DOHH2 (cell line): ENCODE measurements around the gene RTRAF.

Source experiments
- H3F3A ChIP-seq: fragments of 200-600 bp; sonication (generic), shearing (Covaris generic); 2 replicates; pipeline ENCODE4 v1.6.0; 2016; ENCODE audit warnings: antibody characterized with exemption, mild to moderate bottlenecking; ENCODE audit not compliant: control insufficient read depth, insufficient read depth
- H3K27ac ChIP-seq: fragments of 200-600 bp; sonication (generic); 2 replicates; pipeline ENCODE4 v1.5.1; 2014; ENCODE audit warnings: low read depth, mild to moderate bottlenecking, low read length, moderate library complexity
- H3K27me3 ChIP-seq: fragments of 200-600 bp; sonication (generic); 2 replicates; pipeline ENCODE4 v1.6.1; 2014; ENCODE audit warnings: mild to moderate bottlenecking, low read length, mixed read lengths; ENCODE audit not compliant: control insufficient read depth
- H3K36me3 ChIP-seq: fragments of 200-600 bp; sonication (generic); 2 replicates; pipeline ENCODE4 v1.6.1; 2014; ENCODE audit warnings: mild to moderate bottlenecking, low read length, moderate library complexity, mixed read lengths; ENCODE audit not compliant: control insufficient read depth
- H3K4me1 ChIP-seq: fragments of 200-600 bp; sonication (generic); 2 replicates; pipeline ENCODE4 v1.6.1; 2014; ENCODE audit warnings: mild to moderate bottlenecking, low read length, mixed read lengths; ENCODE audit not compliant: control insufficient read depth
- H3K4me2 ChIP-seq: fragments of 200-600 bp; sonication (generic); 2 replicates; pipeline ENCODE4 v1.6.0; 2014; ENCODE audit warnings: mild to moderate bottlenecking, low read length, moderate library complexity
- H3K4me3 ChIP-seq: fragments of 200-600 bp; sonication (generic); 2 replicates; pipeline ENCODE4 v1.5.1; 2014; ENCODE audit warnings: mild to moderate bottlenecking, low read length, mixed read lengths
- H3K79me2 ChIP-seq: fragments of 200-600 bp; sonication (generic); 2 replicates; pipeline ENCODE4 v1.6.1; 2014; ENCODE audit warnings: mild to moderate bottlenecking, low read length, mixed read lengths; ENCODE audit not compliant: control insufficient read depth
- H3K9me2 ChIP-seq: fragments of 200-600 bp; sonication (generic); replicated peaks from 2 replicates; pipeline ENCODE4 v1.6.1; 2014; ENCODE audit warnings: mild to moderate bottlenecking, low read length, mixed read lengths; ENCODE audit not compliant: control insufficient read depth
- H3K9me3 ChIP-seq: fragments of 200-600 bp; sonication (generic); 2 replicates; pipeline ENCODE4 v1.6.1; 2014; ENCODE audit warnings: antibody characterized with exemption, low read length, mixed read lengths; ENCODE audit not compliant: control insufficient read depth, insufficient read depth
- H4K20me1 ChIP-seq: fragments of 200-600 bp; sonication (generic); 2 replicates; pipeline ENCODE4 v1.6.0; 2014; ENCODE audit warnings: low read depth, mild to moderate bottlenecking, antibody characterized with exemption, low read length, moderate library complexity; ENCODE audit not compliant: control insufficient read depth, insufficient read depth
- CTCF ChIP-seq: fragments of 200-600 bp; sonication (generic); IDR thresholded peaks from one replicate; pipeline ENCODE4 v1.5.1; 2014; ENCODE audit warnings: antibody characterized with exemption, mild to moderate bottlenecking, low read depth, low read length; ENCODE audit not compliant: poor library complexity, severe bottlenecking
- EZH2phosphoT487 ChIP-seq: fragments of 200-600 bp; sonication (generic); IDR thresholded peaks from 2 replicates; pipeline ENCODE4 v1.6.1; 2017; ENCODE audit warnings: borderline replicate concordance, mild to moderate bottlenecking, antibody characterized with exemption, low read length, moderate library complexity, mixed read lengths

Gene RTRAF

DNA sequence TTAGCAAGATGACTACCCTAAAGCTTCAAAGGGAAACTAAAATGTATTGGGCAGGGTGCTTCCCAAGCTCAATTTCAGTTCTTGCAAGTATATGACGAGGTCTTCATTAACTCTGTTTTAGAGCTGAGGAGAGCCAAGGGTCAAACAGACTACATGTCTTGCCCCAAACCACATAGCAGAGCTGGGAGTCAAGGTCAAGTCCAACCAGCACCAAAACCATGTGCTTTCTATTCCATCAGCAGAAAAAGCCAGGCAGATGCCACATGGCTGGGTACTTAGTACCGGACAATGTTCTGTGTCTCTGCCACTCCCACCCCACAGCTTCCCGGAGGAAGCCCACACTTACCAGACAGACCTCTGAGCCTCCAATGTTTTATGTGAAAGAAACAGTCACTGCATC, 61.9 kb downstream of the RTRAF start:
- H3K9me3 ChIP-seq: no peaks in the 10 kb centered on the region
- no peaks in the 10 kb centered on the region for H4K20me1 ChIP-seq
- H3K4me3 ChIP-seq: no peak overlapping the region
- H3K27me3 ChIP-seq: 0 out of 2 replicates have a peak, but pooled peaks cover 5% of the 10 kb centered on the region
- TF ChIP-seq EZH2phosphoT487 (no peak), CTCF (no peak)
- no peaks in the 10 kb centered on the region for H3K9me2 ChIP-seq
- H3K79me2 ChIP-seq: no peaks in the 10 kb centered on the region
- no peaks in the 10 kb centered on the region for H3F3A ChIP-seq
- H3K36me3 ChIP-seq: no peaks in the 10 kb centered on the region
- H3K27ac ChIP-seq: no peak overlapping the region
- H3K4me2 ChIP-seq: no peak overlapping the region
- H3K4me1 ChIP-seq: no peaks in the 10 kb centered on the region

- Histone ChIP-seq H3K4me3 (no peak overlapping the region), H3K9me2 (no peaks in the 10 kb centered on the region), H3K36me3 (no peaks in the 10 kb centered on the region), H3K4me1 (no peaks in the 10 kb centered on the region), H3F3A (no peaks in the 10 kb centered on the region), H3K27me3 (0 out of 2 replicates have a peak, but pooled peaks cover 3% of the 10 kb centered on the region), H3K4me2 (no peak overlapping the region), H3K9me3 (no peaks in the 10 kb centered on the region), H3K79me2 (no peaks in the 10 kb centered on the region), H4K20me1 (no peaks in the 10 kb centered on the region), H3K27ac (no peak overlapping the region)
- TF ChIP-seq EZH2phosphoT487: no peak
- no peak for TF ChIP-seq CTCF
Measured at GRCh38 chr14:52051871-52052270, 62.5 kb downstream of the RTRAF start.

DNA sequence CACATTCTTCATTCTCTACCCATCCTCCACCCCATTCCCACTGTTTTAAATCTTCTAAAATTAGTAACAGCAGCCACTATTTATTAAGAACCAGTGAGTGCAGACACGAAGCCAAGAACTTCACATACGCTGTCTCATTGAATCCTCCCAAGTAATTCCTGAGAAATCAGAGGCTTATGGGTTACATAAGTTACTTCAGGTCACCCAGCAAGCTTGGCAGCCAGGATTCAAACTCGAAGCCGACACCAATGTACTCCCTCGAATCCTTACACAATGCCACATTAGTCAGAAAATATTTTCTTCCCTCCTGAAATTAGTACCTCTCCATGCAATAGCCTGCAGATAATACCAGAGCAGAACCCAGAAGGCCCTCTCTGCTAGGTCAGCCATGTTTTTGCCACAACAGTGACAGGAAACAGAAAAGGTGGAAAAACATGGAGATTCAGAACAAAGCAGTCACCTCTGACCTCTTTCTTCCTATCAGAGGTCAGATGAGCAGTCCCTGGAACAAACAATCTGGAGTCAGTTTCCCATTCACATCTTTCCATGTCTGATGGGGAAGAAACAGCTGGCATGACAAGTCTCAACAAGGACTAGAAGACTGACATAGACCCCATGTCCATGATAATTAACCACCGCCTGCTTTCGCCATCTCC, 63.1 kb downstream of the RTRAF start:
- TF ChIP-seq EZH2phosphoT487 (no peak), CTCF (no peak)
- Histone ChIP-seq H3K27ac (no peak overlapping the region), H3K27me3 (0 out of 2 replicates have a peak, but pooled peaks cover 3% of the 10 kb centered on the region), H3K9me3 (no peaks in the 10 kb centered on the region), H3K4me3 (no peak overlapping the region), H3K4me1 (no peaks in the 10 kb centered on the region), H3K36me3 (no peaks in the 10 kb centered on the region), H3K9me2 (no peaks in the 10 kb centered on the region), H4K20me1 (no peaks in the 10 kb centered on the region), H3F3A (no peaks in the 10 kb centered on the region), H3K4me2 (no peak overlapping the region), H3K79me2 (no peaks in the 10 kb centered on the region)
